Frontal cortex (tissue), 4 donors: ENCODE measurements around the gene MXD4. TPM values are rescaled to one million over a fixed set of nuclear protein-coding genes. Genes with fewer than 3 reads are reported as not detected.

Source experiments
- DNase-seq, 2 donors: peaks; one replicate each; pipeline ENCODE4 v3.0.0; 2012; ENCODE audit warnings: low spot score in 2 of 2
- FAIRE-seq: peaks from 2 replicates; lab custom pipeline; 2012; peaks lifted over from hg19 to GRCh38; lab: Jason Lieb, UNC
- total RNA-seq: library from RNA; depleted of rRNA; stranded (reverse); fragments of >200 nt; gene quantifications from one replicate; pipeline ENCODE4 v1.2.3, GENCODE V29; 2014
- donor health status: control.
- donor health status: control.
- donor health status: control.

Gene MXD4
- total RNA-seq, 1 donor from 2014 or later, result 17.5 TPM

- peak; percentile 61 to 79 for DNase-seq
- no peak for FAIRE-seq
These were observed 4.3 kb upstream of the MXD4 start for GRCh38 chr4:2266181-2266580.

- FAIRE-seq, result no peak
- DNase-seq, result no peak
These were observed 3.5 kb upstream of the MXD4 start for GRCh38 chr4:2265113-2266110.

- FAIRE-seq (no peak), DNase-seq (no peak)
These were observed 2.7 kb upstream of the MXD4 start for GRCh38 chr4:2264481-2265041.

GRCh38 chr4:2263926-2264321 is 2.0 kb upstream of the MXD4 start:
- DNase-seq (no peak), FAIRE-seq (no peak)

GRCh38 chr4:2262944-2263250 is 988 bp upstream of the MXD4 start:
- no peak for DNase-seq
- no peak for FAIRE-seq

GRCh38 chr4:2262145-2262943 is 435 bp upstream of the MXD4 start:
- FAIRE-seq (no peak), DNase-seq (peak; percentile 97 to 98)

GRCh38 chr4:2261110-2261852 is 628 bp downstream of the MXD4 start:
- DNase-seq, result peak; percentile 64 to 71
- no peak for FAIRE-seq

- no peak for FAIRE-seq
- DNase-seq, result no peak
These were observed 1.4 kb downstream of the MXD4 start for GRCh38 chr4:2260344-2261109.

GRCh38 chr4:2259541-2260343 is 2.2 kb downstream of the MXD4 start:
- DNase-seq, result no peak
- FAIRE-seq, result no peak

- no peak for FAIRE-seq
- no peak for DNase-seq
These were observed 2.8 kb downstream of the MXD4 start for GRCh38 chr4:2259036-2259540.

GRCh38 chr4:2258091-2259035 is 3.5 kb downstream of the MXD4 start:
- DNase-seq, result no peak
- no peak for FAIRE-seq

- FAIRE-seq (no peak), DNase-seq (no peak)
These were observed 4.4 kb downstream of the MXD4 start for GRCh38 chr4:2257361-2258081.

- DNase-seq, result peak in 1 of 2 donors; percentile 48
- FAIRE-seq, result no peak
These were observed 5.1 kb downstream of the MXD4 start for GRCh38 chr4:2256781-2257191.

- FAIRE-seq (no peak), DNase-seq (peak in 1 of 2 donors; percentile 22)
These were observed 5.7 kb downstream of the MXD4 start for GRCh38 chr4:2256156-2256731.

GRCh38 chr4:2255501-2256155 is 6.3 kb downstream of the MXD4 start:
- DNase-seq (peak in 1 of 2 donors; percentile 50), FAIRE-seq (no peak)
